ENCODE measurements around the gene RPS29. TPM values are rescaled to one million over a fixed set of nuclear protein-coding genes. Genes with fewer than 3 reads are reported as not detected.
A peak's percentile ranks its signal among the peaks of the same experiment; 100 is the strongest.

Gene RPS29
- total and polyA plus RNA-seq, 9 of the 15 experiments (the other 6 are each of a cell fraction or from before 2014, with no cell fraction given): 1,545 to 5,012 (median 2,448) TPM

- TF ChIP-seq ATF2 (CRISPR knock-in tag; IDR thresholded peaks at IDR 0.05) (no peak), ZNF121 (CRISPR knock-in tag; conservative IDR thresholded peaks at IDR 0.05) (no peak), ZNF311 (CRISPR knock-in tag; IDR thresholded peaks at IDR 0.05) (no peak), PHB (CRISPR knock-in tag; IDR thresholded peaks at IDR 0.05) (no peak), RUNX1 (IDR thresholded peaks at IDR 0.05; ENCODE audit: low read depth) (no peak), ID3 (CRISPR knock-in tag; IDR thresholded peaks at IDR 0.05) (no peak), ID3 (tag; IDR thresholded peaks at IDR 0.05) (no peak), TAF7 (tag; IDR thresholded peaks at IDR 0.05) (peak; percentile 84), ZNF445 (CRISPR knock-in tag; IDR thresholded peaks at IDR 0.05; ENCODE audit: low read depth) (no peak), RFX1 (IDR thresholded peaks at IDR 0.05) (no peak), PCBP1 (IDR thresholded peaks at IDR 0.05; ENCODE audit: low read depth, low read length, poor library complexity, severe bottlenecking) (peak; percentile 30), TRIM28 (IDR thresholded peaks at IDR 0.05) (no peak), EP400 (IDR thresholded peaks at IDR 0.05) (peak; percentile 94), MEF2D (tag; conservative IDR thresholded peaks at IDR 0.05; ENCODE audit: low read depth) (no peak; the same call in 1 of the 2 replicates), TFE3 (CRISPR knock-in tag; IDR thresholded peaks at IDR 0.05) (no peak), MYNN (IDR thresholded peaks at IDR 0.05) (no peak), MYNN (CRISPR knock-in tag; IDR thresholded peaks at IDR 0.05) (no peak), SAFB2 (IDR thresholded peaks at IDR 0.05; ENCODE audit: borderline replicate concordance, low read depth, low read length, severe bottlenecking) (no peak), ZBTB34 (CRISPR knock-in tag; IDR thresholded peaks at IDR 0.05) (no peak), ZNF785 (CRISPR knock-in tag; IDR thresholded peaks at IDR 0.05) (no peak), ZNF655 (CRISPR knock-in tag; IDR thresholded peaks at IDR 0.05) (no peak), CBFA2T2 (conservative IDR thresholded peaks at IDR 0.05) (no peak), ZFP1 (CRISPR knock-in tag; IDR thresholded peaks at IDR 0.05) (no peak), ZNF583 (CRISPR knock-in tag; IDR thresholded peaks at IDR 0.05) (no peak), ETV5 (CRISPR knock-in tag; IDR thresholded peaks at IDR 0.05; ENCODE audit: low read depth) (no peak)
Measured at GRCh38 chr14:49598485-49599300, 12.5 kb upstream of the RPS29 start, which contains the start of gene LRR1 (continued).
